ENCODE data around the gene KLF16.
A peak's percentile ranks its signal among the peaks of the same experiment; 100 is the strongest.

Gene KLF16

DNA sequence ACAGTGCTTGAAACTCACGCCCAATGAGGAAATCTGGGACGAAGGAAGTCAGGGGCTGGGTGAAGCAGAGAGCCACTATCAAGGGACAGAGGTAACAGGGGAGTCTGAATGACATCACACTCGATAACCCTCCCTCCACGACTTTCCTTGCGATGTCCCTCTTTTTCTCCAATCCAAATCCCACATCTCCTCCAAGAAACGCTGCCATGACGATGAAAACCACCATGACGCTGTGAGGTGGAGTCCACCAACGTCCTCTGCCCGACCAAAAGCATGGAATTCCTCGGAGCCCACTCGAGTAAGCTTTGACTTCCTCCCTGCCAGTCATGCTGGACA is 16.1 kb downstream of the KLF16 start:
- Mint-ChIP-seq H3K27me3 (ENCODE audit: low read depth, poor library complexity) (peaks cover 3% of the 10 kb centered on the region), H3K9me3 (no peaks in the 10 kb centered on the region), H3K4me1 (peaks cover 46% of the 10 kb centered on the region), H3K4me3 (peak overlapping the region; percentile 95), H3K36me3 (ENCODE audit: low read depth) (no peaks in the 10 kb centered on the region), H3K27ac (peak overlapping the region; percentile 98)
- TF ChIP-seq, protein P1, sequence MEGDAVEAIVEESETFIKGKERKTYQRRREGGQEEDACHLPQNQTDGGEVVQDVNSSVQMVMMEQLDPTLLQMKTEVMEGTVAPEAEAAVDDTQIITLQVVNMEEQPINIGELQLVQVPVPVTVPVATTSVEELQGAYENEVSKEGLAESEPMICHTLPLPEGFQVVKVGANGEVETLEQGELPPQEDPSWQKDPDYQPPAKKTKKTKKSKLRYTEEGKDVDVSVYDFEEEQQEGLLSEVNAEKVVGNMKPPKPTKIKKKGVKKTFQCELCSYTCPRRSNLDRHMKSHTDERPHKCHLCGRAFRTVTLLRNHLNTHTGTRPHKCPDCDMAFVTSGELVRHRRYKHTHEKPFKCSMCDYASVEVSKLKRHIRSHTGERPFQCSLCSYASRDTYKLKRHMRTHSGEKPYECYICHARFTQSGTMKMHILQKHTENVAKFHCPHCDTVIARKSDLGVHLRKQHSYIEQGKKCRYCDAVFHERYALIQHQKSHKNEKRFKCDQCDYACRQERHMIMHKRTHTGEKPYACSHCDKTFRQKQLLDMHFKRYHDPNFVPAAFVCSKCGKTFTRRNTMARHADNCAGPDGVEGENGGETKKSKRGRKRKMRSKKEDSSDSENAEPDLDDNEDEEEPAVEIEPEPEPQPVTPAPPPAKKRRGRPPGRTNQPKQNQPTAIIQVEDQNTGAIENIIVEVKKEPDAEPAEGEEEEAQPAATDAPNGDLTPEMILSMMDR (IDR thresholded peaks at IDR 0.05), result no peak
- no peak for DNase-seq

DNA sequence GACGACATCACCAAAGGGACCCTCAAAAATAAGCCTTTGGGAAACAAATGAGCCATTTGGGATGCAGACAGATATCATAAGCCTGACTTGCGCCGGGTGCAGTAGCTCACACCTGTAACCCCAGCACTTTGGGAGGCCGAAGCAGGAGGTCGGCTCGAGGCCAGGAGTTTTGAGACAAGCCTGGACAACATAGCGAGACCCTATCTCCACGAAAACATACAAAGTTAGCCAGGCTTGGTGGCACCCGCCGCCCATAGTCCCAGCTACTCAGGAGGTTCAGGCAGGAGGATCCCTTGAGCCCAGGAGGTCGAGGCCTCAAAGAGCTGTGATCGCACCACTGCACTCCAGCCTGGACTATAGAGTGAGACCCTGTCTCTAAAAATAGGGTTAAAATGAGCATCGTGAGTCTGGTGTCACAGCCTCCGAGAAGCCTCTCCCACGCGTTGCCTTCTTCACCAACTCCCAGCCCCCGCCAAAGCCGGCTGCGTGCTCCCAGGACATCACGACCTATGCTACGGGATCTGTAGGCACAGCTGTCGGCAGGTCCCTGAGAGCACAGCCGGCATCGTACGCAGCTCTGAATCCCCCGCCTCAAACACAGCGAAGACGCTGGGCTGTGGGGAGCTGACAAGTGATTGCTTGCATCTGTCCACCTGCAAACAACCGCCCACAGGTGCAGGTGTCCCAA is 16.7 kb downstream of the KLF16 start:
- Mint-ChIP-seq H3K27me3 (ENCODE audit: low read depth, poor library complexity) (peaks cover 3% of the 10 kb centered on the region), H3K4me3 (peak overlapping the region; percentile 95), H3K9me3 (no peaks in the 10 kb centered on the region), H3K4me1 (peaks cover 52% of the 10 kb centered on the region), H3K27ac (peak overlapping the region; percentile 98), H3K36me3 (ENCODE audit: low read depth) (no peaks in the 10 kb centered on the region)
- no peak for DNase-seq
- TF ChIP-seq, protein P1 (IDR thresholded peaks at IDR 0.05), result no peak

DNA sequence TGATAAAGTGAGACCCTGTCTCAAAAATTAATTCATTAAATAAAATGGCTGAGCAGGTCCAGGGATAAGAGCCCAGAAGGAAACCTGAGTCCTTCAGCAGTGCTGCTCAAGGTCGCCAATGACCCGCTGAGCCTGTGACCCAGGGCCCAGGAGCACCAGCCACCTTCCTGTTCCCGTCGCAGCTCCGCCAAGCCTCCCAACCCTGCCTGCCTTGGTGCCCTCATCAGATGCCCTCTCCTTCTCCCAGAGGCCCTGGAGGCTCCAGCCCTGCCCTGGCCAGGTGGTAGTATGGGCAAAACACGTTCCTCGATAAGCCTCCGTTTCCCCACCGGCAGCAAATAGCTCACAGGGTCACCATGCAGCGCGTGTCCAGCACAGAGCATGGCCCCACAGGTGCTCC is 17.7 kb downstream of the KLF16 start:
- Mint-ChIP-seq H3K9me3 (no peaks in the 10 kb centered on the region), H3K4me3 (no peak overlapping the region), H3K4me1 (peaks cover 55% of the 10 kb centered on the region), H3K27me3 (ENCODE audit: low read depth, poor library complexity) (peaks cover 3% of the 10 kb centered on the region), H3K36me3 (ENCODE audit: low read depth) (no peaks in the 10 kb centered on the region), H3K27ac (peak overlapping the region; percentile 90)
- TF ChIP-seq, protein P1 (IDR thresholded peaks at IDR 0.05), result no peak
- no peak for DNase-seq

DNA sequence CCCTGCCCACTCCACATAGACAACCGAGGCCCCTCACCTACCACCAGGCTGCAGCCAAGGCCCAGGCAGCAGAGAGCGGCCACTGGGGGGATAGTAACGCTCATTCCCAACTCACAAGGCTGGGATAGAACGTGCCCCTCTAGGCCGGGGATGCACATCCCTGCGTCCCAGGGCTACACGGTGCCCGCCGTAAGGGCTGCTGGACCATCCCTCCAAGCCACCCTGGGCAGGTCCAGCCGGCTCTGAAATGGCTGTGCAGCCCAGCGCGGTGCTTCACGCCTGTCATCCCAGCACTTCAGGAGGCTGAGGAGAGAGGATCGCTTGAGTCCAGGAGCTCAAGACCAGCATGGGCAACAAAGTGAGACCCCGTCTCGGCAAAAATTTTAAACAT is 18.3 kb downstream of the KLF16 start:
- TF ChIP-seq, protein P1 (IDR thresholded peaks at IDR 0.05), result no peak
- no peaks in the 10 kb centered on the region for H3K36me3 Mint-ChIP-seq (ENCODE audit: low read depth)
- H3K27me3 Mint-ChIP-seq (ENCODE audit: low read depth, poor library complexity), result peaks cover 3% of the 10 kb centered on the region
- DNase-seq, result no peak
- H3K4me1 Mint-ChIP-seq, result peaks cover 58% of the 10 kb centered on the region
- no peaks in the 10 kb centered on the region for H3K9me3 Mint-ChIP-seq
- no peak overlapping the region for H3K27ac Mint-ChIP-seq
- H3K4me3 Mint-ChIP-seq, result no peak overlapping the region

DNA sequence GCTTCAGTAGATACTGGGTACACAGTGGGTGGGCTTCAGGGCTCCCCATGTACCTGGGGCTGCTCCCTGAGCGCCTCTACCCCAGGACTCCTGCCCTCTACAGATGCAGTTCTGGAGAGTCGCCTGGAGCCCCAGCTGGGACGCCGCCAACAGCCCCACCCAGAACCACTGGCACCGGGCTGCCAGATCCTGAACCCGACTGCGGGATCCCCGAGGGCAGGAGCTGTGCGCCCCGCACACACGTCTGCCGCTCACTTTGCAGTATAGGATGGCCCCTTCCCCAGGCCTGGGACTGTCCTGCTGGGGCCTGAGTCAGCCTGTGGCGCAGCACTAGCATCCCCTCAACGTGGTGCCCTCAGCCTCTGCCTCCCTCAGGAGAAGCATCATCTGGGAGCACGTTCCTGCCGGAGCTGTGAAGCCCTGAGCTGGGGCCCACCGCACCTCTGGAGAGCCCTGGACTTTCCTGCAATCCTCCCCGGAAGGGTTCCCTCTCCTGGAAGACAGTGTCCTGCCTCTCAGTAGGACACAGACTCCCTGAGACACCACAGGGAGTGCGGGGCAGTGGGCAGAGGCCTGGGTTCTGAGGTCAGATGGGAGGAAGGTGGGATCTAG is 18.8 kb downstream of the KLF16 start:
- Mint-ChIP-seq H3K4me3 (no peak overlapping the region), H3K36me3 (ENCODE audit: low read depth) (no peaks in the 10 kb centered on the region), H3K4me1 (peaks cover 60% of the 10 kb centered on the region), H3K27ac (peak overlapping the region; percentile 42), H3K27me3 (ENCODE audit: low read depth, poor library complexity) (no peaks in the 10 kb centered on the region), H3K9me3 (no peaks in the 10 kb centered on the region)
- TF ChIP-seq, protein P1 (IDR thresholded peaks at IDR 0.05), result no peak
- no peak for DNase-seq

Measured in nephron progenitor cell (in vitro differentiated cells).